Stimulated activated CD4-positive, alpha-beta T cell treated with anti-CD3 and anti-CD28 coated beads, Interleukin-4, amount 100 ng/mL, for 24 hours (primary cell): ENCODE data around the gene SYT10.
"Not testable (repeated sequence)": the region's sequence is repeated elsewhere in the genome, so short reads cannot be mapped to it uniquely, and the experiment has no call there.

Experiments used
- DNase-seq: peaks from one replicate; pipeline ENCODE4 v3.0.0-alpha.2; 2020

Gene SYT10

DNA sequence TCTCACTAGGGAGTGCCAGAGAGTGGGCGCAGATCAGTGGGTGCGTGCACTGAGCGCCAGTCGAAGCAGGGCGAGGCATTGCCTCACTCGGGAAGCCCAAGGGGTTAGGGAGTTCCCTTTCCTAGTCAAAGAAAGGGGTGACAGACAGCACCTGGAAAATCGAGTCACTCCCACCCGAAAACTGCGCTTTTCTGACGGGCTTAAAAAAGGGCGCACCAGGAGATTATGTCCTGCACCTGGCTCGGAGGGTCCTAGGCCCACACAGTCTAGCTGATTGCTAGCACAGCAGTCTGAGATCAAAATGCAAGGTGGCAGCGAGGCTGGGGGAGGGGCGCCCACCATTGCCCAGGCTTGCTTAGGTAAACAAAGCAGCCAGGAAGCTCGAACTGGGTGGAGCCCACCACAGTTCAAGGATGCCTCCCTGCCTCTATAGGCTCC lies 107.6 kb downstream of the SYT10 start:
- not testable (repeated sequence) for DNase-seq

DNA sequence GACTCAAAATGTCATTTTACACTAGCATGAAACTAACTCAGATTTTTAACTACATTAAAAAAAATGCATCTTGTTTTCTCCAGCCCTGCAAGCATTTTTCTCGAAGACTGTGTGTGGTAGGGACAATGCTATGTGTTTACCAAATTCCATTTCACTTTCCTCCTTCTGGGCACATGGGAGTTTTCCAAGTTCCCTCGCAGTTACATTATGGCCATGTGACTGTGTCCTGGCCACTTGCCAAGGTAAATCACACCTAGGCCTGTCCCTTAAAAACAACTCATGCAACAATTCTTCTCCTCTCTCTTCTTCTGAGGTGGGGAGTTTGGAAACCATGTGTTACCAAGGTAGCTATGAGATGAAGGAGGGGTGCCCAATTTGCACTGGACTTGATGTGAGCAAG lies 108.7 kb downstream of the SYT10 start:
- no peak for DNase-seq
